ENCODE measurements around the gene ZNF91. TPM values are rescaled to one million over a fixed set of nuclear protein-coding genes. Genes with fewer than 3 reads are reported as not detected.
"Not testable (repeated sequence)": the region's sequence is repeated elsewhere in the genome, so short reads cannot be mapped to it uniquely, and the experiment has no call there.

Gene ZNF91
- polyA plus RNA-seq, 1 donor = 57.6 TPM

- Histone ChIP-seq H3K27me3 (ENCODE audit: control insufficient read depth, insufficient read depth, low read length) (no peaks in the 10 kb centered on the region), H3K4me3 (ENCODE audit: low read length) (no peak overlapping the region), H3K27ac (ENCODE audit: low read length) (no peak overlapping the region), H3K36me3 (ENCODE audit: control insufficient read depth, insufficient read depth, low read length) (peaks cover 67% of the 10 kb centered on the region), H3K9me3 (ENCODE audit: control insufficient read depth, low read depth, low read length) (peaks cover 56% of the 10 kb centered on the region), H3K4me1 (ENCODE audit: control insufficient read depth, insufficient read depth, low read length) (no peaks in the 10 kb centered on the region)
- DNase-seq = no peak
These were observed 14.2 kb downstream of the ZNF91 start for GRCh38 chr19:23381114-23381513.

GRCh38 chr19:23379671-23380070 lies 15.6 kb downstream of the ZNF91 start:
- peaks cover 57% of the 10 kb centered on the region for H3K9me3 ChIP-seq (ENCODE audit: control insufficient read depth, low read depth, low read length)
- no CpG with 5 or more reads among the region's 4 CpGs for WGBS (ENCODE audit: insufficient coverage, low lambda C conversion rate)
- not testable (repeated sequence) for H3K27ac ChIP-seq (ENCODE audit: low read length)

DNA sequence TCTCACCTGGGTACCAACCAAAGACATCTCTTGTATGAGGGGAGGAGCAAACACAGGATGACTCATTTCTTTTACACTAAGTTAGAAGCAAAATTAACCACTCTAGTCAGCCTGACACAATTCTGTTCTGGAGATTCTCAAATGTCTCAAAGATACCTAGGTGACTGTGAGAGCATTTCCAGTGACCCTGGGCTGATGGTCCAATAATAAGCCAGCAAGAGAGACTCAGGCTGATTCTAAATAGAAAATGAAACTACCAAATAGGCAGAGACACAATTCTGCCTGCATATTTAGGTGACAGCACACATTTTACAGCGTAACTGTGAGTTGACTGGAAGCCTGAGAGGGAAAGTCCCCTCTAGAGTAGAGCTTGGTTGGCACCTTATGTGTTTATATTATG lies 16.3 kb downstream of the ZNF91 start:
- DNase-seq = no peak
- Histone ChIP-seq H3K27ac (ENCODE audit: low read length) (no peak overlapping the region), H3K4me3 (ENCODE audit: low read length) (no peak overlapping the region), H3K36me3 (ENCODE audit: control insufficient read depth, insufficient read depth, low read length) (peaks cover 53% of the 10 kb centered on the region), H3K4me1 (ENCODE audit: control insufficient read depth, insufficient read depth, low read length) (no peaks in the 10 kb centered on the region), H3K9me3 (ENCODE audit: control insufficient read depth, low read depth, low read length) (peaks cover 49% of the 10 kb centered on the region), H3K27me3 (ENCODE audit: control insufficient read depth, insufficient read depth, low read length) (no peaks in the 10 kb centered on the region)
- WGBS (ENCODE audit: insufficient coverage, low lambda C conversion rate) = no CpG with 5 or more reads among the region's 1 CpG

More at GRCh38 chr19:23379671-23380070, 15.6 kb downstream of the ZNF91 start:
- H3K4me3 ChIP-seq (ENCODE audit: low read length); H3K27me3 ChIP-seq (ENCODE audit: control insufficient read depth, insufficient read depth, low read length); DNase-seq; H3K4me1 ChIP-seq (ENCODE audit: control insufficient read depth, insufficient read depth, low read length): not testable (repeated sequence)
- H3K36me3 ChIP-seq (ENCODE audit: control insufficient read depth, insufficient read depth, low read length) = peaks cover 59% of the 10 kb centered on the region

DNA sequence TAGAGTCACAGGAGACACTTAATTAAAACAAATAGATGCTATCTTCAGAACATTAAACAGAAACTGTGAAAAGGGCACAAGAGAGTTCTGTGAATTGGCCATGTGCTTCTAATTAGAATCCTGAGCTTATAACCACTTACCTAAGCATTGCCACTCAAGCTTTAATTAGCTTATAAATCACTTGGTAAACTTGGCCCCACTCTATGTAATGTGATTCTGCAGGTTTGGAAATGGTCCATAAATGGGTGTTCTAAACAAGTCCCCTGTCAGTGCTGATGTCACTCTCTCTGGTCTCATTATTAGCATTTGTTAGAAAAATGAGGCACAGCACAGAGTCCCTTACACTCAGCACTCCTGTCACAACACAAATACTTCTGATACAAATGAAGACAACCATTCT lies 18.0 kb downstream of the ZNF91 start:
- H3K9me3 ChIP-seq (ENCODE audit: control insufficient read depth, low read depth, low read length) = peaks cover 39% of the 10 kb centered on the region
- peaks cover 55% of the 10 kb centered on the region for H3K36me3 ChIP-seq (ENCODE audit: control insufficient read depth, insufficient read depth, low read length)
- DNase-seq = no peak
- no peak overlapping the region for H3K27ac ChIP-seq (ENCODE audit: low read length)
- H3K4me3 ChIP-seq (ENCODE audit: low read length) = no peak overlapping the region
- H3K4me1 ChIP-seq (ENCODE audit: control insufficient read depth, insufficient read depth, low read length) = no peaks in the 10 kb centered on the region
- no peaks in the 10 kb centered on the region for H3K27me3 ChIP-seq (ENCODE audit: control insufficient read depth, insufficient read depth, low read length)

- Histone ChIP-seq H3K36me3 (ENCODE audit: control insufficient read depth, insufficient read depth, low read length) (peaks cover 51% of the 10 kb centered on the region), H3K4me1 (ENCODE audit: control insufficient read depth, insufficient read depth, low read length) (no peaks in the 10 kb centered on the region), H3K4me3 (ENCODE audit: low read length) (no peak overlapping the region), H3K9me3 (ENCODE audit: control insufficient read depth, low read depth, low read length) (peaks cover 54% of the 10 kb centered on the region), H3K27ac (ENCODE audit: low read length) (no peak overlapping the region), H3K27me3 (ENCODE audit: control insufficient read depth, insufficient read depth, low read length) (no peaks in the 10 kb centered on the region)
- 100% methylated on average over 1 of the region's 4 CpGs for WGBS (ENCODE audit: insufficient coverage, low lambda C conversion rate)
- no peak for DNase-seq
These were observed 28.8 kb downstream of the ZNF91 start for GRCh38 chr19:23366437-23366836.

DNA sequence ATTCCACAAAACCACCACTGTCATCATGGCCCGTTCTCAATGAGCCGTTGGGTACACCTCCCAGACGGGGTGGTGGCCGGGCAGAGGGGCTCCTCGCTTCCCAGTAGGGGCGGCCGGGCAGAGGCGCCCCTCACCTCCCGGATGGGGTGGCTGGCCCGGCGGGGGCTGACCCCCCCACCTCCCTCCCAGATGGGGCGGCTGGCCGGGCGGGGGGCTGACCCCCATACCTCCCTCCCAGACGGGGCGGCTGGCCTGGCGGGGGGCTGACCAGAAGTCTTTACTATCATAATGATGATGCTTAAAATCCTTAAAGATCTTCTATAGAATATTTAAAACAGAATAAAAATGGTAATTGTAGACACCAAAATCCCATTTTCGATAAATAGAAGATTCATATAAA lies 29.2 kb downstream of the ZNF91 start:
- H3K4me3 ChIP-seq (ENCODE audit: low read length); H3K27ac ChIP-seq (ENCODE audit: low read length); H3K27me3 ChIP-seq (ENCODE audit: control insufficient read depth, insufficient read depth, low read length); DNase-seq; H3K4me1 ChIP-seq (ENCODE audit: control insufficient read depth, insufficient read depth, low read length): not testable (repeated sequence)
- Histone ChIP-seq H3K9me3 (ENCODE audit: control insufficient read depth, low read depth, low read length) (peaks cover 53% of the 10 kb centered on the region), H3K36me3 (ENCODE audit: control insufficient read depth, insufficient read depth, low read length) (peaks cover 48% of the 10 kb centered on the region)
- 100% methylated on average over 1 of the region's 18 CpGs for WGBS (ENCODE audit: insufficient coverage, low lambda C conversion rate)

DNA sequence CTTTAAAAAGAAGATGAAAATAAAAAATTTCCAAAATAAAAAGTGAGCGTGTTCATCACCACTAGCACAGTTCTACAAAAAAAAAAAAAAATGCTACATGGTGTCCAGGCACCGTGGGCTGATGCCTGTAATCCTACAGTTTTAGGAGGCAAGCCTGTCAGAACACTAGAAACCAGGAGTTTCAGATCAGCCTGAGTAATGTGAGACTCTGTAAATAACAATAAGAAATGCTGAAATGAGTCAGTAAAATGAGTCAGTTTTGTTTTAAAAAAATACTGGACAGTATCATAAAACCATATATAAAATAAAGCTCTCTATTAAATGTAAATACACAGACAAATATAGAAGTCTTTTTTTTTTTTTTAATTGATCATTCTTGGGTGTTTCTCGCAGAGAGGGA lies 30.0 kb downstream of the ZNF91 start:
- Histone ChIP-seq H3K4me3 (ENCODE audit: low read length) (no peak overlapping the region), H3K9me3 (ENCODE audit: control insufficient read depth, low read depth, low read length) (peaks cover 46% of the 10 kb centered on the region), H3K27ac (ENCODE audit: low read length) (no peak overlapping the region), H3K4me1 (ENCODE audit: control insufficient read depth, insufficient read depth, low read length) (no peaks in the 10 kb centered on the region), H3K27me3 (ENCODE audit: control insufficient read depth, insufficient read depth, low read length) (no peaks in the 10 kb centered on the region), H3K36me3 (ENCODE audit: control insufficient read depth, insufficient read depth, low read length) (peaks cover 40% of the 10 kb centered on the region)
- no peak for DNase-seq
- WGBS (ENCODE audit: insufficient coverage, low lambda C conversion rate) = 100% methylated on average over 2 of the region's 3 CpGs

GRCh38 chr19:23361843-23362242 lies 33.4 kb downstream of the ZNF91 start:
- peaks cover 45% of the 10 kb centered on the region for H3K9me3 ChIP-seq (ENCODE audit: control insufficient read depth, low read depth, low read length)
- not testable (repeated sequence) for H3K4me3 ChIP-seq (ENCODE audit: low read length)
- WGBS (ENCODE audit: insufficient coverage, low lambda C conversion rate) = no CpG with 5 or more reads among the region's 1 CpG

GRCh38 chr19:23351806-23352205 lies 43.5 kb downstream of the ZNF91 start:
- no CpG with 5 or more reads among the region's 4 CpGs for WGBS (ENCODE audit: insufficient coverage, low lambda C conversion rate)
- H3K36me3 ChIP-seq (ENCODE audit: control insufficient read depth, insufficient read depth, low read length) = peaks cover 42% of the 10 kb centered on the region

More at GRCh38 chr19:23361843-23362242, 33.4 kb downstream of the ZNF91 start:
- H3K36me3 ChIP-seq (ENCODE audit: control insufficient read depth, insufficient read depth, low read length) = peaks cover 28% of the 10 kb centered on the region
- DNase-seq; H3K27me3 ChIP-seq (ENCODE audit: control insufficient read depth, insufficient read depth, low read length); H3K27ac ChIP-seq (ENCODE audit: low read length); H3K4me1 ChIP-seq (ENCODE audit: control insufficient read depth, insufficient read depth, low read length): not testable (repeated sequence)

GRCh38 chr19:23346696-23347095 lies 48.6 kb downstream of the ZNF91 start:
- WGBS (ENCODE audit: insufficient coverage, low lambda C conversion rate) = 92% methylated on average over 3 of the region's 7 CpGs
- no peak for DNase-seq
- Histone ChIP-seq H3K4me3 (ENCODE audit: low read length) (no peak overlapping the region), H3K36me3 (ENCODE audit: control insufficient read depth, insufficient read depth, low read length) (peaks cover 55% of the 10 kb centered on the region), H3K4me1 (ENCODE audit: control insufficient read depth, insufficient read depth, low read length) (no peaks in the 10 kb centered on the region), H3K27me3 (ENCODE audit: control insufficient read depth, insufficient read depth, low read length) (no peaks in the 10 kb centered on the region), H3K27ac (ENCODE audit: low read length) (no peak overlapping the region), H3K9me3 (ENCODE audit: control insufficient read depth, low read depth, low read length) (peaks cover 57% of the 10 kb centered on the region)

More at GRCh38 chr19:23351806-23352205, 43.5 kb downstream of the ZNF91 start:
- H3K9me3 ChIP-seq (ENCODE audit: control insufficient read depth, low read depth, low read length) = peaks cover 55% of the 10 kb centered on the region
- no peak for DNase-seq
- H3K4me3 ChIP-seq (ENCODE audit: low read length) = no peak overlapping the region
- no peaks in the 10 kb centered on the region for H3K4me1 ChIP-seq (ENCODE audit: control insufficient read depth, insufficient read depth, low read length)
- no peaks in the 10 kb centered on the region for H3K27me3 ChIP-seq (ENCODE audit: control insufficient read depth, insufficient read depth, low read length)
- H3K27ac ChIP-seq (ENCODE audit: low read length) = no peak overlapping the region

DNA sequence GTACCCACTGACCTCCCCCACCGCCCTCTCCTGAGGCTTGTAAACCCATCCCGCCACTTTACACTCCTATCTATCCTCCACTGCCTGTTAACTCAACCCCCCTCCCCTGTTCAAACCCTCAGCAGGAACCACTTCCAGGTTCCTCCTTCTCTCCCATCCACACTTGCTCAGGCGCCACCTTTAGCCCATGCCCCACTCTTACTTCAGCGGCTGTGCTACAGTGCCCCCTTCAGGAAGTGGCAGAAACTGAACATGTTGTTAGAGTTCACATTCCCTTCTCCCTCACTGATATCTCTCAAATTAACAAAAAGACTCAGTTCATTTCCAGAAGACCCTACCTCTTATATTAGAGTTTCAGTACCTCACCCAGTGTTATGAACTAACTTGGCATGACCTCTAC lies 49.4 kb downstream of the ZNF91 start:
- H3K4me3 ChIP-seq (ENCODE audit: low read length) = no peak overlapping the region
- no peaks in the 10 kb centered on the region for H3K27me3 ChIP-seq (ENCODE audit: control insufficient read depth, insufficient read depth, low read length)
- no peaks in the 10 kb centered on the region for H3K4me1 ChIP-seq (ENCODE audit: control insufficient read depth, insufficient read depth, low read length)
- peaks cover 49% of the 10 kb centered on the region for H3K9me3 ChIP-seq (ENCODE audit: control insufficient read depth, low read depth, low read length)
- H3K27ac ChIP-seq (ENCODE audit: low read length) = no peak overlapping the region
- DNase-seq = no peak
- H3K36me3 ChIP-seq (ENCODE audit: control insufficient read depth, insufficient read depth, low read length) = peaks cover 57% of the 10 kb centered on the region
- WGBS (ENCODE audit: insufficient coverage, low lambda C conversion rate) = 100% methylated on average over 1 of the region's 4 CpGs

Data from large intestine (tissue), 3 donors.